HepG2 (cell line): ENCODE results near the gene IPO9. TPM values are rescaled to one million over a fixed set of nuclear protein-coding genes. Genes with fewer than 3 reads are reported as not detected.

Experiments used
- ATF7-NPFF ChIP-seq: sonication (generic); formaldehyde crosslinking; IDR thresholded peaks from 2 replicates; pipeline ENCODE4 v1.8.1; 2023; ENCODE audit warnings: mild to moderate bottlenecking, low read depth, missing genetic modification reagents, moderate library complexity
- CEBPG ChIP-seq: IDR thresholded peaks from 2 replicates; pipeline ENCODE4 v1.6.1; 2016
- CHCHD3 ChIP-seq: sonication (generic); formaldehyde crosslinking; IDR thresholded peaks from 2 replicates; pipeline ENCODE4 v1.8.0; 2022; ENCODE audit warnings: mild to moderate bottlenecking, missing genetic modification reagents, moderate library complexity
- GMEB1 ChIP-seq: sonication (generic); formaldehyde crosslinking; IDR thresholded peaks from 2 replicates; pipeline ENCODE4 v1.5.1; 2020; ENCODE audit warnings: missing genetic modification reagents, mild to moderate bottlenecking, borderline replicate concordance
- GTF2F1 ChIP-seq: fragments of 150-350 bp; IDR thresholded peaks from 2 replicates; pipeline ENCODE4 v1.6.1; 2014; ENCODE audit warnings: low read length
- KDM5B ChIP-seq: sonication (generic); formaldehyde crosslinking; IDR thresholded peaks from 2 replicates; pipeline ENCODE4 v1.4.0; 2020; ENCODE audit warnings: missing genetic modification reagents, mild to moderate bottlenecking, borderline replicate concordance
- RFXAP ChIP-seq: sonication (generic); formaldehyde crosslinking; IDR thresholded peaks from 2 replicates; pipeline ENCODE4 v1.4.0; 2020; ENCODE audit warnings: missing genetic modification reagents, borderline replicate concordance
- SALL1 ChIP-seq: sonication (generic); formaldehyde crosslinking; IDR thresholded peaks from 2 replicates; pipeline ENCODE4 v1.8.0; 2022; ENCODE audit warnings: mild to moderate bottlenecking, missing genetic modification reagents
- TBX2 ChIP-seq: sonication (generic); formaldehyde crosslinking; IDR thresholded peaks from 2 replicates; pipeline ENCODE4 v1.5.0; 2020; ENCODE audit warnings: missing genetic modification reagents, mild to moderate bottlenecking, borderline replicate concordance
- TBX3 ChIP-seq: fragments of 450-650 bp; IDR thresholded peaks from 2 replicates; pipeline ENCODE4 v1.6.1; 2017; ENCODE audit warnings: antibody characterized with exemption, mild to moderate bottlenecking, inconsistent platforms, borderline replicate concordance
- TOPORS ChIP-seq: sonication (generic); formaldehyde crosslinking; IDR thresholded peaks from 2 replicates; pipeline ENCODE4 v1.8.0; 2023; ENCODE audit warnings: mild to moderate bottlenecking, missing genetic modification reagents
- ZKSCAN1 ChIP-seq: fragments of 150-350 bp; IDR thresholded peaks from 2 replicates; pipeline ENCODE4 v1.6.1; 2014; ENCODE audit warnings: low read length
- ZNF136 ChIP-seq: sonication (generic); formaldehyde crosslinking; IDR thresholded peaks from 2 replicates; pipeline ENCODE4 v1.8.1; 2022; ENCODE audit warnings: low read depth, mild to moderate bottlenecking, moderate library complexity, missing genetic modification reagents
- ZNF225 ChIP-seq: sonication (generic); formaldehyde crosslinking; IDR thresholded peaks from 2 replicates; pipeline ENCODE4 v1.4.0; 2020; ENCODE audit warnings: mild to moderate bottlenecking, missing genetic modification reagents
- ZNF264 ChIP-seq: sonication (generic); formaldehyde crosslinking; IDR thresholded peaks from 2 replicates; pipeline ENCODE4 v1.4.0; 2020; ENCODE audit warnings: missing genetic modification reagents
- ZNF44 ChIP-seq: sonication (generic); formaldehyde crosslinking; IDR thresholded peaks from 2 replicates; pipeline ENCODE4 v1.5.1; 2020; ENCODE audit warnings: mild to moderate bottlenecking, missing genetic modification reagents
- ZNF451 ChIP-seq: sonication (generic); formaldehyde crosslinking; IDR thresholded peaks from 2 replicates; pipeline ENCODE4 v1.5.0; 2020; ENCODE audit warnings: mild to moderate bottlenecking, missing genetic modification reagents
- ZNF747 ChIP-seq: sonication (generic); formaldehyde crosslinking; IDR thresholded peaks from 2 replicates; pipeline ENCODE4 v1.8.1; 2023; ENCODE audit warnings: missing genetic modification reagents, mild to moderate bottlenecking, borderline replicate concordance
- ZSCAN31 ChIP-seq: sonication (generic); formaldehyde crosslinking; IDR thresholded peaks from 2 replicates; pipeline ENCODE4 v1.5.0; 2020; ENCODE audit warnings: low read depth, mild to moderate bottlenecking, missing genetic modification reagents
- polyA plus RNA-seq, 8 experiments: library from polyadenylated mRNA; depleted of rRNA in 3 of 8; stranded (reverse) in 7 of 8; unstranded in 1 of 8; fragments of >200 nt; fragmentation: Illumina TruSeq in 4 of 8; extraction: Trizol in 4 of 8; gene quantifications; 2 replicates each; pipeline versions ENCODE4 v1.2.1 to v1.2.3, GENCODE V29; 2011 to 2016; ENCODE audit warnings: low read depth in 4 of 8, missing spikeins in 1 of 8, mixed read lengths in 1 of 8; ENCODE audit not compliant: insufficient read depth in 1 of 8
- total RNA-seq, 5 experiments: library from RNA; depleted of rRNA; stranded (reverse); fragments of >200 nt; fragmentation: Illumina TruSeq; extraction: Trizol; gene quantifications; 2 replicates each; pipeline ENCODE4 v1.2.3, GENCODE V29; 2016; ENCODE audit warnings: low read depth in 1 of 5
- TF ChIP-seq, protein P1 (sequence below): sonication (generic); IDR thresholded peaks from 2 replicates; pipeline ENCODE4 v1.6.1; 2016; ENCODE audit warnings: low read depth, borderline replicate concordance
- TF ChIP-seq, protein P2 (sequence below): sonication (generic); formaldehyde crosslinking; IDR thresholded peaks from 2 replicates; pipeline ENCODE4 v1.8.0; 2022; ENCODE audit warnings: low read depth, missing genetic modification reagents
- TF ChIP-seq, protein P3 (sequence below): sonication (generic); formaldehyde crosslinking; IDR thresholded peaks from 2 replicates; pipeline ENCODE4 v1.4.0; 2020; ENCODE audit warnings: mild to moderate bottlenecking, missing genetic modification reagents
- TF ChIP-seq, protein P4 (sequence below): IDR thresholded peaks from 2 replicates; pipeline ENCODE4 v1.6.1; 2016; ENCODE audit warnings: low read depth, control low read depth
- TF ChIP-seq, protein P5 (sequence below): sonication (generic); formaldehyde crosslinking; IDR thresholded peaks from 2 replicates; pipeline ENCODE4 v1.9.0; 2021; ENCODE audit warnings: missing genetic modification reagents, mild to moderate bottlenecking, borderline replicate concordance

The IPO9 gene
- total and polyA plus RNA-seq, 2 of the 13 experiments (the other 11 are each of a cell fraction or from before 2014, with no cell fraction given): 31.0 to 34.8 TPM

DNA sequence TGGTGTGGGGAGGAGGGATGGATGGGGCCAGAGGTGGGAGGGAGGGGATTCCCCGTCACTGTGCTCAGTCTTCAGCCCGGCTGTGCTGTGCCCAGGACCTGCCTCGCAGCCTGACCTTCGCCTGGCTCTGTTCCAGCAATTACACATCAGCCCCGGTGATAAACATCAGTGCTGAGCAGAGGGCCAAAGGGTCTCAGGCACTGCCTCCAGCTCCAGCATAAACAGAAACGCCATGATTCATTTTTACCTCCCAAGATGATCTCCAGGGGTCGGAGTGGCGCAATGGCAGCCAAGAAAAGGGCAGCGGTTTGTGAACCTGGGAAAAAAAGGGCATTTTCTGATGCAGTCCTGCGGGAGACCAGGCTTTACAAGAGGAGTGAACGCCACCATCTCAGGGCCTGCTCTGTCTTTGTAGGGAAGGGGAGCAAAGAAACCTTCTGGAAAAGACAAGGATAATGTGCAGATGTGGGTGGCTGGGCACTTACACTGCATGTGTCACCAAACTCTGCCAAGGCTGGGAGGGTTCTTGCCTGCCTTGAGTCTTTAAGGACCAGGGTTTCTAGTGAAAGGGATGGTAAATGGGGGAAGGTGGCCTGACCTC lies 87.8 kb downstream of the IPO9 start (continued):
- TF ChIP-seq, protein P1, sequence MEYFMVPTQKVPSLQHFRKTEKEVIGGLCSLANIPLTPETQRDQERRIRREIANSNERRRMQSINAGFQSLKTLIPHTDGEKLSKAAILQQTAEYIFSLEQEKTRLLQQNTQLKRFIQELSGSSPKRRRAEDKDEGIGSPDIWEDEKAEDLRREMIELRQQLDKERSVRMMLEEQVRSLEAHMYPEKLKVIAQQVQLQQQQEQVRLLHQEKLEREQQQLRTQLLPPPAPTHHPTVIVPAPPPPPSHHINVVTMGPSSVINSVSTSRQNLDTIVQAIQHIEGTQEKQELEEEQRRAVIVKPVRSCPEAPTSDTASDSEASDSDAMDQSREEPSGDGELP: no peak
- TF ChIP-seq ZNF451 (no peak), SALL1 (peak; percentile 32; the same call in 1 of the 2 replicates), ZSCAN31 (no peak), ZNF44 (CRISPR knock-in tag) (no peak), ATF7-NPFF (CRISPR knock-in tag) (no peak), GMEB1 (CRISPR knock-in tag) (no peak), CHCHD3 (CRISPR knock-in tag) (no peak), ZKSCAN1 (no peak), CEBPG (CRISPR knock-in tag) (no peak), ZNF747 (CRISPR knock-in tag) (no peak), TBX3 (no peak), RFXAP (CRISPR knock-in tag) (no peak), ZNF225 (CRISPR knock-in tag) (no peak), GTF2F1 (no peak), ZNF264 (CRISPR knock-in tag) (no peak), KDM5B (CRISPR knock-in tag) (no peak), TOPORS (CRISPR knock-in tag) (no peak), TBX2 (no peak), ZNF136 (CRISPR knock-in tag) (no peak)
- TF ChIP-seq, protein P2, sequence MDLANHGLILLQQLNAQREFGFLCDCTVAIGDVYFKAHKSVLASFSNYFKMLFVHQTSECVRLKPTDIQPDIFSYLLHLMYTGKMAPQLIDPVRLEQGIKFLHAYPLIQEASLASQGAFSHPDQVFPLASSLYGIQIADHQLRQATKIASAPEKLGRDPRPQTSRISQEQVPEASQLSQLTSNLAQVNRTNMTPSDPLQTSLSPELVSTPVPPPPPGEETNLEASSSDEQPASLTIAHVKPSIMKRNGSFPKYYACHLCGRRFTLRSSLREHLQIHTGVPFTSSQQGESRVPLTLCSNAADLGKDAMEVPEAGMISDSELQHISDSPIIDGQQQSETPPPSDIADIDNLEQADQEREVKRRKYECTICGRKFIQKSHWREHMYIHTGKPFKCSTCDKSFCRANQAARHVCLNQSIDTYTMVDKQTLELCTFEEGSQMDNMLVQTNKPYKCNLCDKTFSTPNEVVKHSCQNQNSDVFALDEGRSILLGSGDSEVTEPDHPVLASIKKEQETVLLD: no peak
- TF ChIP-seq, protein P3, sequence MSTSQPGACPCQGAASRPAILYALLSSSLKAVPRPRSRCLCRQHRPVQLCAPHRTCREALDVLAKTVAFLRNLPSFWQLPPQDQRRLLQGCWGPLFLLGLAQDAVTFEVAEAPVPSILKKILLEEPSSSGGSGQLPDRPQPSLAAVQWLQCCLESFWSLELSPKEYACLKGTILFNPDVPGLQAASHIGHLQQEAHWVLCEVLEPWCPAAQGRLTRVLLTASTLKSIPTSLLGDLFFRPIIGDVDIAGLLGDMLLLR: no peak
- TF ChIP-seq, protein P4, sequence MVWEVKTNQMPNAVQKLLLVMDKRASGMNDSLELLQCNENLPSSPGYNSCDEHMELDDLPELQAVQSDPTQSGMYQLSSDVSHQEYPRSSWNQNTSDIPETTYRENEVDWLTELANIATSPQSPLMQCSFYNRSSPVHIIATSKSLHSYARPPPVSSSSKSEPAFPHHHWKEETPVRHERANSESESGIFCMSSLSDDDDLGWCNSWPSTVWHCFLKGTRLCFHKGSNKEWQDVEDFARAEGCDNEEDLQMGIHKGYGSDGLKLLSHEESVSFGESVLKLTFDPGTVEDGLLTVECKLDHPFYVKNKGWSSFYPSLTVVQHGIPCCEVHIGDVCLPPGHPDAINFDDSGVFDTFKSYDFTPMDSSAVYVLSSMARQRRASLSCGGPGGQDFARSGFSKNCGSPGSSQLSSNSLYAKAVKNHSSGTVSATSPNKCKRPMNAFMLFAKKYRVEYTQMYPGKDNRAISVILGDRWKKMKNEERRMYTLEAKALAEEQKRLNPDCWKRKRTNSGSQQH: no peak
- TF ChIP-seq, protein P5, sequence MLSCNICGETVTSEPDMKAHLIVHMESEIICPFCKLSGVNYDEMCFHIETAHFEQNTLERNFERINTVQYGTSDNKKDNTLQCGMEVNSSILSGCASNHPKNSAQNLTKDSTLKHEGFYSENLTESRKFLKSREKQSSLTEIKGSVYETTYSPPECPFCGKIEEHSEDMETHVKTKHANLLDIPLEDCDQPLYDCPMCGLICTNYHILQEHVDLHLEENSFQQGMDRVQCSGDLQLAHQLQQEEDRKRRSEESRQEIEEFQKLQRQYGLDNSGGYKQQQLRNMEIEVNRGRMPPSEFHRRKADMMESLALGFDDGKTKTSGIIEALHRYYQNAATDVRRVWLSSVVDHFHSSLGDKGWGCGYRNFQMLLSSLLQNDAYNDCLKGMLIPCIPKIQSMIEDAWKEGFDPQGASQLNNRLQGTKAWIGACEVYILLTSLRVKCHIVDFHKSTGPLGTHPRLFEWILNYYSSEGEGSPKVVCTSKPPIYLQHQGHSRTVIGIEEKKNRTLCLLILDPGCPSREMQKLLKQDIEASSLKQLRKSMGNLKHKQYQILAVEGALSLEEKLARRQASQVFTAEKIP: no peak
